Heart left ventricle (tissue), 13 donors: ENCODE data around the gene C18orf32.

Experiments
- POLR2A ChIP-seq, 2 donors: fragments of 450-650 bp; IDR thresholded peaks; one replicate each; pipeline ENCODE4 v1.6.1; 2017; ENCODE audit warnings: antibody characterized with exemption in 2 of 2, mild to moderate bottlenecking in 2 of 2, moderate library complexity in 2 of 2
- TF ChIP-seq, protein P1 (sequence below), 12 donors: fragments of 200-600 bp; sonication (generic) in 4 of 12; IDR thresholded peaks; one replicate each; pipeline versions ENCODE4 v1.5.0 to v1.8.0; 2018 to 2022; ENCODE audit warnings: antibody characterized with exemption in 12 of 12, mild to moderate bottlenecking in 5 of 12
- donor health status: ischemic (EF 13 %, LVEDD 7.1; RV severe dilation, severe dysfunction).
- donor health status: DM: no; HTN: yes; CAD: no.
- donor health status: DM: no; HTN: no; CAD: no.
- donor health status: ischemic (EF 25% LVEDD 6.9; RV normal size, moderate dysfunction).
- donor health status: ischemic (EF 25% LVEDD 5.7; RV mildly dilated, moderate dysfunction).
- donor health status: ischemic (EF 35%, LVEDD 5.7; RV mildly dilated, moderate dysfunction).
- donor health status: nonischemic (EF 11% LVEDD 7.7; RV severe dilation, severe dysfunction).
- donor health status: DM: yes; HTN: yes; CAD: no.
- donor health status: PGD.
- donor health status: ischemic (EF 29% LVEDD 5.4; RV normal size, mild dysfunction).
- donor health status: nonischemic (EF 23%, LVEDD 6.1; RV moderate dilation, normal function).

DNA sequence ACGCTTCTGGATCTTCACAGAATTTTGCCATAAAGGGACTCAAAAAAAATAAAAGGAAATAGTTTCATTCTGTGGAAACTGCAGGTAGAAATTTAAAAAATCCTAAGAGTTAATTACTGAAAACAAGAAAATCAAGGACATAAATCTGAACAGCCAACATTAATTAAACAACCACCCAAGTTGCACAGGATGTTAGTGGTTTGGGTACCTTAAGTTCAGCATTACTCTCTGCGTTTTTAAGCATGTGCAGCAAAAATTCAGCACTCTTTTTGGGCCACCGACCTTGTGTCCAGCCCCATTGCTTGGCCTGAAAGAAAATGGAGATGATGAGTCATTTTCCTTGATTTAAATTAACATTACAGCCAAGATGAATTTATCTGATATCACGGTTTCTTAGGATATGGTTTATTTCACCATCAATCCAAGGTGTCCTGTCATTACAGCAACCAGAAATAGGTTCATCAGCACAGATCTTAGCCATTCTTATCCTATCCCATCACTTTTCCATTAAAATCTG lies 3.3 kb upstream of the C18orf32 start:
- no peak for TF ChIP-seq POLR2A (IDR thresholded peaks at IDR 0.05)
- TF ChIP-seq, protein P1, sequence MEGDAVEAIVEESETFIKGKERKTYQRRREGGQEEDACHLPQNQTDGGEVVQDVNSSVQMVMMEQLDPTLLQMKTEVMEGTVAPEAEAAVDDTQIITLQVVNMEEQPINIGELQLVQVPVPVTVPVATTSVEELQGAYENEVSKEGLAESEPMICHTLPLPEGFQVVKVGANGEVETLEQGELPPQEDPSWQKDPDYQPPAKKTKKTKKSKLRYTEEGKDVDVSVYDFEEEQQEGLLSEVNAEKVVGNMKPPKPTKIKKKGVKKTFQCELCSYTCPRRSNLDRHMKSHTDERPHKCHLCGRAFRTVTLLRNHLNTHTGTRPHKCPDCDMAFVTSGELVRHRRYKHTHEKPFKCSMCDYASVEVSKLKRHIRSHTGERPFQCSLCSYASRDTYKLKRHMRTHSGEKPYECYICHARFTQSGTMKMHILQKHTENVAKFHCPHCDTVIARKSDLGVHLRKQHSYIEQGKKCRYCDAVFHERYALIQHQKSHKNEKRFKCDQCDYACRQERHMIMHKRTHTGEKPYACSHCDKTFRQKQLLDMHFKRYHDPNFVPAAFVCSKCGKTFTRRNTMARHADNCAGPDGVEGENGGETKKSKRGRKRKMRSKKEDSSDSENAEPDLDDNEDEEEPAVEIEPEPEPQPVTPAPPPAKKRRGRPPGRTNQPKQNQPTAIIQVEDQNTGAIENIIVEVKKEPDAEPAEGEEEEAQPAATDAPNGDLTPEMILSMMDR (IDR thresholded peaks at IDR 0.05): no peak
